GM10266 (cell line): Measurements from ENCODE around the gene C2.

Experiments used
- DNase-seq: peaks from one replicate; pipeline ENCODE4 v3.0.0; 2012; ENCODE audit errors: extremely low spot score
- CTCF ChIP-seq: IDR thresholded peaks from 2 replicates; pipeline ENCODE4 v1.5.1; 2012; ENCODE audit warnings: mild to moderate bottlenecking, low read depth; ENCODE audit not compliant: control insufficient read depth, insufficient read depth; ENCODE audit errors: missing control alignments

C2 gene

GRCh38 chr6:31958741-31959739 lies 31.5 kb downstream of the C2 start, which contains the start of the genes NELFE and SKIC2:
Gene NELFE (minus strand): TSS chr6:31958971. CDS start chr6:31958446, 525 bp downstream.
Gene SKIC2 (plus strand): TSS chr6:31959175. CDS start chr6:31959193, 18 bp downstream.
- no peak for TF ChIP-seq CTCF
- DNase-seq: peak; percentile 98

GRCh38 chr6:31961616-31962015 lies 34.1 kb downstream of the C2 start:
- DNase-seq: no peak
- TF ChIP-seq CTCF: no peak

- no peak for DNase-seq
- no peak for TF ChIP-seq CTCF
These were observed 36.4 kb downstream of the C2 start for GRCh38 chr6:31963921-31964320.

GRCh38 chr6:31965700-31966099 lies 38.2 kb downstream of the C2 start:
- TF ChIP-seq CTCF: no peak
- no peak for DNase-seq

GRCh38 chr6:31966506-31966905 lies 39.0 kb downstream of the C2 start:
- TF ChIP-seq CTCF: no peak
- no peak for DNase-seq

- TF ChIP-seq CTCF: no peak
- no peak for DNase-seq
These were observed 39.7 kb downstream of the C2 start for GRCh38 chr6:31966997-31967925.

- no peak for TF ChIP-seq CTCF
- DNase-seq: no peak
These were observed 40.4 kb downstream of the C2 start for GRCh38 chr6:31967926-31968320.
